HCT116 (cell line): ENCODE data around the gene PRMT9. TPM values are rescaled to one million over a fixed set of nuclear protein-coding genes. Genes with fewer than 3 reads are reported as not detected.
A peak's percentile ranks its signal among the peaks of the same experiment; 100 is the strongest.

Experiments used
- ATAC-seq: fragments of 200-7000 bp; cut with Tn5 transposase; 2 replicates; pipeline ENCODE4 v1.9.1; 2020; ENCODE audit warnings: mild to moderate bottlenecking, moderate library complexity
- Bru-seq: library from RNA; stranded (reverse); fragments of 400-500 nt; gene quantifications from one replicate; lab custom pipeline; 2021; lab: Mats Ljungman, UMichigan
- BruChase-seq, 2 experiments: library from RNA; stranded (reverse); fragments of 400-500 nt; gene quantifications; one replicate each; lab custom pipeline; 2021; lab: Mats Ljungman, UMichigan
- BruUV-seq: library from RNA; stranded (reverse); fragments of 400-500 nt; replicated peaks from 2 replicates; lab custom pipeline; 2021; lab: Mats Ljungman, UMichigan
- CTCF ChIA-PET: fragments of 300-600 bp; sonication (Branson Sonifier 250); formaldehyde crosslinking; loops from one replicate; lab custom pipeline; 2021; ENCODE audit warnings: antibody characterized with exemption; lab: Charles Lee
- POLR2A ChIA-PET: fragments of 300-600, 350-600 bp; sonication (Branson Sonifier 250); formaldehyde crosslinking; loops from one replicate; lab custom pipeline; 2021; ENCODE audit warnings: antibody characterized with exemption; lab: Charles Lee
- RAD21 ChIA-PET, 2 experiments: fragments of 300-600 bp; sonication (Branson Sonifier 250); formaldehyde crosslinking; loops; one replicate each; lab custom pipeline; 2023; ENCODE audit warnings: low total read pairs in 2 of 2; ENCODE audit not compliant: uncharacterized antibody in 2 of 2, unreplicated experiment in 2 of 2, low non-redundant PET in 1 of 2; lab: Charles Lee
- DNase-seq: peaks from one replicate; pipeline ENCODE4 v3.0.0-alpha.2; 2010; ENCODE audit warnings: low read depth, low spot score
- H2AFZ ChIP-seq: fragments of 200-600 bp; shearing (Covaris generic), sonication (generic); 2 replicates; pipeline ENCODE4 v1.6.1; 2017; ENCODE audit warnings: low read depth, mixed run types, mixed read lengths, antibody characterized with exemption, low read length; ENCODE audit not compliant: poor library complexity, severe bottlenecking
- H3K27ac ChIP-seq: 2 replicates; pipeline ENCODE4 v1.5.1; 2012; ENCODE audit warnings: low read depth, low read length
- H3K27me3 ChIP-seq: fragments of 200-600 bp; sonication (generic); 2 replicates; pipeline ENCODE4 v1.6.1; 2016; ENCODE audit warnings: mixed run types, low read length, mixed read lengths; ENCODE audit not compliant: insufficient read depth
- H3K36me3 ChIP-seq, 2 experiments: fragments of 200-500 bp in 1 of 2; fragments of 200-600 bp in 1 of 2; sonication (Bioruptor generic) in 1 of 2; sonication (generic) in 1 of 2; 2 replicates each; pipeline versions ENCODE4 v1.5.1 to v1.6.1; 2014 to 2016; ENCODE audit warnings: low read length in 2 of 2, inconsistent platforms in 1 of 2, mixed read lengths in 1 of 2, mixed run types in 1 of 2; ENCODE audit not compliant: insufficient read depth in 2 of 2, control insufficient read depth in 1 of 2
- H3K4me1 ChIP-seq, 2 experiments: fragments of 200-600 bp in 1 of 2; sonication (generic) in 1 of 2; 2 replicates each; pipeline versions ENCODE4 v1.5.1 to v1.6.1; 2012 to 2017; ENCODE audit warnings: low read length in 2 of 2, inconsistent platforms in 1 of 2, mild to moderate bottlenecking in 1 of 2, mixed read lengths in 1 of 2, mixed run types in 1 of 2, moderate library complexity in 1 of 2; ENCODE audit not compliant: insufficient read depth in 2 of 2, control insufficient read depth in 1 of 2
- H3K4me2 ChIP-seq: fragments of 200-600 bp; sonication (generic); 2 replicates; pipeline ENCODE4 v1.6.1; 2017; ENCODE audit warnings: mixed run types, low read length, mixed read lengths
- H3K4me3 ChIP-seq, 2 experiments: fragments of 200-600 bp in 1 of 2; sonication (generic) in 1 of 2; replicated peaks in 1 of 2; 2 replicates each; pipeline ENCODE4 v1.5.1; 2011 to 2016; ENCODE audit warnings: low read length in 2 of 2, control low read depth in 1 of 2, low read depth in 1 of 2, mild to moderate bottlenecking in 1 of 2, mixed read lengths in 1 of 2, mixed run types in 1 of 2
- H3K79me2 ChIP-seq: fragments of 200-600 bp; sonication (generic); 2 replicates; pipeline ENCODE4 v1.6.1; 2017; ENCODE audit warnings: mild to moderate bottlenecking, mixed run types, low read length, moderate library complexity, mixed read lengths; ENCODE audit not compliant: insufficient read depth
- H3K9ac ChIP-seq: fragments of 200-600 bp; sonication (generic); 2 replicates; pipeline ENCODE4 v1.6.1; 2016; ENCODE audit warnings: low read length, mixed read lengths
- H3K9me2 ChIP-seq: fragments of 200-600 bp; sonication (generic), shearing (Covaris generic); 2 replicates; pipeline ENCODE4 v1.6.1; 2017; ENCODE audit warnings: mixed run types, mild to moderate bottlenecking, moderate library complexity; ENCODE audit not compliant: insufficient read depth
- H3K9me3 ChIP-seq, 2 experiments: fragments of 200-500 bp in 1 of 2; fragments of 200-600 bp in 1 of 2; sonication (Bioruptor generic) in 1 of 2; sonication (generic) in 1 of 2; 2 replicates each; pipeline ENCODE4 v1.6.1; 2014 to 2017; ENCODE audit warnings: low read length in 2 of 2, mixed read lengths in 2 of 2, inconsistent platforms in 1 of 2, low read depth in 1 of 2, mild to moderate bottlenecking in 1 of 2, mixed run types in 1 of 2, moderate library complexity in 1 of 2; ENCODE audit not compliant: control insufficient read depth in 1 of 2, insufficient read depth in 1 of 2
- H4K20me1 ChIP-seq: fragments of 200-600 bp; sonication (generic), shearing (Covaris generic); 2 replicates; pipeline ENCODE4 v1.6.1; 2017; ENCODE audit warnings: mixed run types, mild to moderate bottlenecking, moderate library complexity; ENCODE audit not compliant: insufficient read depth
- CBX3 ChIP-seq: IDR thresholded peaks from 2 replicates; pipeline ENCODE4 v1.6.1; 2012; ENCODE audit warnings: low read depth
- EGR1 ChIP-seq: IDR thresholded peaks from 2 replicates; pipeline ENCODE4 v1.6.1; 2012; ENCODE audit warnings: low read depth
- MAX ChIP-seq: IDR thresholded peaks from 2 replicates; pipeline ENCODE4 v1.6.1; 2012
- POLR2A ChIP-seq: IDR thresholded peaks from 2 replicates; pipeline ENCODE4 v1.7.0; 2011; ENCODE audit warnings: borderline replicate concordance; ENCODE audit not compliant: insufficient read depth, insufficient read length; ENCODE audit errors: extremely low read depth
- POLR2AphosphoS5 ChIP-seq: IDR thresholded peaks from 2 replicates; pipeline ENCODE4 v1.6.1; 2011; ENCODE audit warnings: mild to moderate bottlenecking, low read depth, low read length, moderate library complexity
- REST ChIP-seq: IDR thresholded peaks from 2 replicates; pipeline ENCODE4 v1.6.1; 2012; ENCODE audit warnings: low read depth
- SIN3A ChIP-seq: IDR thresholded peaks from 2 replicates; pipeline ENCODE4 v1.6.1; 2012; ENCODE audit warnings: low read depth
- SP1 ChIP-seq: IDR thresholded peaks from 2 replicates; pipeline ENCODE4 v1.6.1; 2012; ENCODE audit warnings: low read depth
- SRF ChIP-seq: IDR thresholded peaks from 2 replicates; pipeline ENCODE4 v1.6.1; 2012; ENCODE audit warnings: low read depth
- YY1 ChIP-seq: IDR thresholded peaks from 2 replicates; pipeline ENCODE4 v1.6.1; 2011; ENCODE audit warnings: low read length, low read depth, moderate library complexity, mild to moderate bottlenecking; ENCODE audit not compliant: insufficient replicate concordance; ENCODE audit errors: extremely low read depth
- ZBTB33 ChIP-seq: IDR thresholded peaks from 2 replicates; pipeline ENCODE4 v1.6.1; 2011; ENCODE audit warnings: mild to moderate bottlenecking, low read length, moderate library complexity; ENCODE audit not compliant: insufficient replicate concordance; ENCODE audit errors: extremely low read depth
- ZFX ChIP-seq: fragments of 450-650 bp; IDR thresholded peaks from 2 replicates; pipeline ENCODE4 v1.6.1; 2017
- ZNF274 ChIP-seq: fragments of 200-500 bp; sonication (Bioruptor generic); IDR thresholded peaks from 2 replicates; pipeline ENCODE4 v1.6.1; 2014; ENCODE audit warnings: mild to moderate bottlenecking, low read depth, low read length, inconsistent platforms
- intact Hi-C: fragments of 100-400 bp; cut with micrococcal nuclease; formaldehyde crosslinking; loops from 2 replicates; pipeline ENCODE4 v1.10.0; 2022
- long read RNA-seq: library from polyadenylated mRNA; unstranded; transcript quantifications from one replicate; pipeline ENCODE4 v2.0.0, GENCODE V29; 2021; ENCODE audit not compliant: unreplicated experiment
- polyA plus RNA-seq: library from polyadenylated mRNA; unstranded; fragments of >200 nt; gene quantifications from 2 replicates; pipeline ENCODE4 v1.2.1, GENCODE V29; 2012; ENCODE audit warnings: missing spikeins
- total RNA-seq: library from RNA; stranded (reverse); gene quantifications from one replicate; pipeline ENCODE4 v1.2.1, GENCODE V29; 2021; ENCODE audit not compliant: unreplicated experiment

The PRMT9 gene
- total RNA-seq (5.8 TPM), Bru-seq, nascent RNA (percentile 76 among the genes with signal in this experiment), BruChase-seq, experiment 1, labeled RNA remaining after a 6-hour chase (percentile 59 among the genes with signal in this experiment), BruChase-seq, experiment 2, labeled RNA remaining after a 2-hour chase (percentile 68 among the genes with signal in this experiment)
- 2.4 and 3.1 TPM in 2 replicates for polyA plus RNA-seq
- long read RNA-seq, transcript PRMT9-201 (12 exons, 3,528 nt) = major isoform, 18 of 29 reads
- long read RNA-seq, partial matches to known transcripts = 2 of 29 reads
- long read RNA-seq, other reads (novel, unspliced or antisense) = 7 of 29 reads

- peak within 1 kb of the TSS; percentile 79 for H2AFZ ChIP-seq
- peaks cover 2 to 15% of the 10 kb centered on the region in 2 experiments; a peak in 2 of 4 replicates for H3K4me1 ChIP-seq
- TSS peak; percentile 98 for BruUV-seq
- no peaks in the 10 kb centered on the region; a peak in 1 of 4 replicates for H3K36me3 ChIP-seq
- no peaks in the 10 kb centered on the region for H3K27me3 ChIP-seq
- peak within 1 kb of the TSS; percentile 83 for H3K4me2 ChIP-seq
- no peaks in the 10 kb centered on the region for H3K9me2 ChIP-seq
- no peaks in the 10 kb centered on the region for H3K9me3 ChIP-seq
- H3K79me2 ChIP-seq = peaks cover 29% of the 10 kb centered on the region
- POLR2A ChIA-PET = interaction anchor here (0.9 to 2.0 kb wide), 6 partner anchors 10 to 183 kb away, joined by 3 to 9 read pairs (median 4); partner anchors contain the start of genes ARHGAP10 and TMEM184C
- H3K4me3 ChIP-seq = peak within 1 kb of the TSS; percentile 93 to 94
- H4K20me1 ChIP-seq = no peaks in the 10 kb centered on the region
- peak within 1 kb of the TSS; percentile 68 for H3K27ac ChIP-seq
- DNase-seq (peak; percentile 77), ATAC-seq (peak; percentile 99)
- CTCF ChIA-PET = interaction anchor here (1.3 to 2.3 kb wide), 3 partner anchors 25 to 182 kb away, joined by 3 to 22 read pairs (median 3); no protein-coding TSS in a partner anchor
- H3K9ac ChIP-seq = peak within 1 kb of the TSS; percentile 78
- intact Hi-C loops = no loop called here
- TF ChIP-seq EGR1 (no peak; the same call in 1 of the 2 replicates), SIN3A (peak; percentile 97), YY1 (peak; percentile 64), POLR2AphosphoS5 (peak; percentile 99), SRF (peak; percentile 68; the same call in 1 of the 2 replicates), ZFX (peak; percentile 55; the same call in 1 of the 2 replicates), CBX3 (peak; percentile 36; the same call in 1 of the 2 replicates), MAX (peak; percentile 71), SP1 (peak; percentile 67), ZNF274 (no peak), REST (no peak), POLR2A (peak; percentile 98), ZBTB33 (peak; percentile 78)
- RAD21 ChIA-PET = interaction anchor here (0.6 to 1.6 kb wide), 3 partner anchors 183 to 369 kb away, joined by 3 to 6 read pairs (median 3); no protein-coding TSS in a partner anchor
Measured at GRCh38 chr4:147683717-147684700, at the start of gene PRMT9. Gene PRMT9 (minus strand): TSS chr4:147684163. CDS start chr4:147683987, 176 bp downstream.
